ENCODE measurements around the gene PRKG2.

The PRKG2 gene

GRCh38 chr4:81149976-81150375 lies 65.0 kb downstream of the PRKG2 start:
- no peak for TF ChIP-seq CTCF (IDR thresholded peaks at IDR 0.05; ENCODE audit: control extremely low read depth, extremely low read depth, low read depth, missing control alignments)
- DNase-seq (ENCODE audit: extremely low spot score): no peak
- ChIA-PET POLR2A (no interaction called here), CTCF (interaction anchor here (1.3 to 1.4 kb wide), 2 partner anchors 18 to 80 kb away, joined by 3 read pairs; no protein-coding TSS in a partner anchor)

- ChIA-PET CTCF (interaction anchor here (0.7 to 1.3 kb wide), 2 partner anchors 19 to 30 kb away, joined by 3 read pairs; no protein-coding TSS in a partner anchor), POLR2A (no interaction called here)
- TF ChIP-seq CTCF (IDR thresholded peaks at IDR 0.05; ENCODE audit: control extremely low read depth, extremely low read depth, low read depth, missing control alignments): no peak
- no peak for DNase-seq (ENCODE audit: extremely low spot score)
Observed at GRCh38 chr4:81148576-81148975, 66.4 kb downstream of the PRKG2 start.

- POLR2A ChIA-PET: no interaction called here
- TF ChIP-seq CTCF (IDR thresholded peaks at IDR 0.05; ENCODE audit: control extremely low read depth, extremely low read depth, low read depth, missing control alignments): no peak
- CTCF ChIA-PET: interaction anchor here (0.6 kb wide), 1 partner anchor 45 kb away, joined by 3 read pairs; no protein-coding TSS in a partner anchor
Observed at GRCh38 chr4:81146466-81146865, 68.6 kb downstream of the PRKG2 start.

GRCh38 chr4:81143183-81143582 lies 71.8 kb downstream of the PRKG2 start:
- no peak for TF ChIP-seq CTCF (IDR thresholded peaks at IDR 0.05; ENCODE audit: control extremely low read depth, extremely low read depth, low read depth, missing control alignments)
- ChIA-PET CTCF (interaction anchor here (1.2 to 1.5 kb wide), 2 partner anchors 10 to 27 kb away, joined by 3 to 7 read pairs; no protein-coding TSS in a partner anchor), POLR2A (no interaction called here)
- DNase-seq (ENCODE audit: extremely low spot score): no peak

More at GRCh38 chr4:81146466-81146865, 68.6 kb downstream of the PRKG2 start:
- no peak for DNase-seq (ENCODE audit: extremely low spot score)

- POLR2A ChIA-PET: no interaction called here
- no peak for TF ChIP-seq CTCF (IDR thresholded peaks at IDR 0.05; ENCODE audit: control extremely low read depth, extremely low read depth, low read depth, missing control alignments)
- no peak for DNase-seq (ENCODE audit: extremely low spot score)
- CTCF ChIA-PET: interaction anchor here (1.5 kb wide), 1 partner anchor 10 kb away, joined by 7 read pairs; no protein-coding TSS in a partner anchor
Observed at GRCh38 chr4:81142744-81143143, 72.3 kb downstream of the PRKG2 start.

GRCh38 chr4:81137894-81138293 lies 77.1 kb downstream of the PRKG2 start:
- no peak for TF ChIP-seq CTCF (IDR thresholded peaks at IDR 0.05; ENCODE audit: control extremely low read depth, extremely low read depth, low read depth, missing control alignments)
- CTCF ChIA-PET: no interaction called here
- no peak for DNase-seq (ENCODE audit: extremely low spot score)
- POLR2A ChIA-PET: no interaction called here
